ENCODE results near the gene LAMA2. TPM values are rescaled to one million over a fixed set of nuclear protein-coding genes. Genes with fewer than 3 reads are reported as not detected.
A peak's percentile ranks its signal among the peaks of the same experiment; 100 is the strongest.

Gene LAMA2
- total RNA-seq, 1 donor from 2014 or later: 1.8 TPM

DNA sequence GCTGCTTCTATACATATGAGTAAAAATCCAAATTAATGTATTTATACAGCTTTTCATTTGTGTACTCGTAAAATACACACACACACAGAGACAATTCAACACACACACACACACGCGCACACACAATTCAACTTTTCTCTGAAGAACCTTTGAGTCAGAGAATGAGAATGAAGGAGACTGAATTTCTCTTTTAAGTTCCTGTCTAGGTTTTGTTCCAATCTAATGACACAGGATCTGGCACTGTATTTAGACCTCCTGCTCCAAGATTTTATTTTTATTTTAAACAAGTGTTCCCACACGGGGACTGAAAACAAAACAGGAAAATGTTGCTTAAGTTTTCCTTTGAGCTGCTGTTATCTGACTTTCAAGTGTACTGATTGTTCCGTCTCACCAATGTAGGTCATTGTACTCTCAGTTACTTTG lies 250.8 kb downstream of the LAMA2 start:
- H3K27me3 ChIP-seq (ENCODE audit: insufficient read depth, low read length): no peaks in the 10 kb centered on the region
- TF ChIP-seq EZH2 (IDR thresholded peaks at IDR 0.05; ENCODE audit: insufficient read depth, low read length): no peak
- TF ChIP-seq, protein P1, sequence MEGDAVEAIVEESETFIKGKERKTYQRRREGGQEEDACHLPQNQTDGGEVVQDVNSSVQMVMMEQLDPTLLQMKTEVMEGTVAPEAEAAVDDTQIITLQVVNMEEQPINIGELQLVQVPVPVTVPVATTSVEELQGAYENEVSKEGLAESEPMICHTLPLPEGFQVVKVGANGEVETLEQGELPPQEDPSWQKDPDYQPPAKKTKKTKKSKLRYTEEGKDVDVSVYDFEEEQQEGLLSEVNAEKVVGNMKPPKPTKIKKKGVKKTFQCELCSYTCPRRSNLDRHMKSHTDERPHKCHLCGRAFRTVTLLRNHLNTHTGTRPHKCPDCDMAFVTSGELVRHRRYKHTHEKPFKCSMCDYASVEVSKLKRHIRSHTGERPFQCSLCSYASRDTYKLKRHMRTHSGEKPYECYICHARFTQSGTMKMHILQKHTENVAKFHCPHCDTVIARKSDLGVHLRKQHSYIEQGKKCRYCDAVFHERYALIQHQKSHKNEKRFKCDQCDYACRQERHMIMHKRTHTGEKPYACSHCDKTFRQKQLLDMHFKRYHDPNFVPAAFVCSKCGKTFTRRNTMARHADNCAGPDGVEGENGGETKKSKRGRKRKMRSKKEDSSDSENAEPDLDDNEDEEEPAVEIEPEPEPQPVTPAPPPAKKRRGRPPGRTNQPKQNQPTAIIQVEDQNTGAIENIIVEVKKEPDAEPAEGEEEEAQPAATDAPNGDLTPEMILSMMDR (IDR thresholded peaks at IDR 0.05; ENCODE audit: insufficient read depth, low read depth, low read length): no peak
- DNase-seq (ENCODE audit: low read depth) (peak; percentile 53), FAIRE-seq (no peak)
- H2AFZ ChIP-seq (ENCODE audit: low read depth, low read length): peak overlapping the region; percentile 3
- no peaks in the 10 kb centered on the region for H3K36me3 Mint-ChIP-seq (ENCODE audit: low read depth, unreplicated experiment)
- H3K9me3 Mint-ChIP-seq (ENCODE audit: unreplicated experiment): no peaks in the 10 kb centered on the region
- no peaks in the 10 kb centered on the region for H3K4me1 ChIP-seq (ENCODE audit: insufficient read depth, low read length)
- no peaks in the 10 kb centered on the region for H3K27me3 Mint-ChIP-seq (ENCODE audit: low read depth, unreplicated experiment)
- H3K4me3 Mint-ChIP-seq (ENCODE audit: unreplicated experiment): no peak overlapping the region
- no peak overlapping the region for H3K4me3 ChIP-seq (ENCODE audit: insufficient read depth, low read depth, low read length)
- no peak overlapping the region for H3K27ac Mint-ChIP-seq (ENCODE audit: unreplicated experiment)
- H3K27ac ChIP-seq (ENCODE audit: low read depth, low read length): no peak overlapping the region
- no peak overlapping the region for H3K9ac ChIP-seq (ENCODE audit: low read length)
- no peaks in the 10 kb centered on the region for H3K79me2 ChIP-seq (ENCODE audit: insufficient read depth, low read length)
- peaks cover 5% of the 10 kb centered on the region for H3K4me1 Mint-ChIP-seq (ENCODE audit: low read depth, unreplicated experiment)
- H4K20me1 ChIP-seq (ENCODE audit: insufficient read depth, low read length): no peaks in the 10 kb centered on the region
- H3K9me3 ChIP-seq (ENCODE audit: insufficient read depth, low read depth, low read length): no peaks in the 10 kb centered on the region
- no peaks in the 10 kb centered on the region for H3K36me3 ChIP-seq (ENCODE audit: insufficient read depth, low read length)
- H3K4me2 ChIP-seq (ENCODE audit: low read length): peak overlapping the region; percentile 47

DNA sequence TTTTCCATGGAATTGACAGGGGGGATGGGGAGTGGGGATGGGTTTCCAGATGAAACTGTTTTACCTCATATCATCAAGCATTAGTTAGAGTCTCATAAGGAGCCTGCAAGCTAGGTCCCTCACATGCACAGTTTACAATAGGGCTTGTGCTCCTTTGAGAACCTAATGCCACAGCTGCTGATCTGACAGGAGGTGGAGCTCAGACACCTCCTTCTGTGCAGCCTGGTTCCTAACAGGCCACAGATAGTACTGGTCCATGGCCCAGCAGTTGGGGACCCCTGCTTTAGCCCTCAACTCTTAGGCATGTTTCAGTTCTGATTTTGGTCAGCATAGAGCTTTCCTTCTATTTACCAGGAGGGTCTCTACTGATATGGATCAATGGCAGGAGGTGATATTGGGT lies 251.6 kb downstream of the LAMA2 start:
- no peak overlapping the region for H3K27ac ChIP-seq (ENCODE audit: low read depth, low read length)
- no peaks in the 10 kb centered on the region for H3K27me3 ChIP-seq (ENCODE audit: insufficient read depth, low read length)
- H3K79me2 ChIP-seq (ENCODE audit: insufficient read depth, low read length): no peaks in the 10 kb centered on the region
- H3K9ac ChIP-seq (ENCODE audit: low read length): no peak overlapping the region
- H3K4me1 Mint-ChIP-seq (ENCODE audit: low read depth, unreplicated experiment): peaks cover 5% of the 10 kb centered on the region
- DNase-seq (ENCODE audit: low read depth) (no peak), FAIRE-seq (no peak)
- TF ChIP-seq, protein P1 (IDR thresholded peaks at IDR 0.05; ENCODE audit: insufficient read depth, low read depth, low read length): no peak
- no peak for TF ChIP-seq EZH2 (IDR thresholded peaks at IDR 0.05; ENCODE audit: insufficient read depth, low read length)
- H3K9me3 Mint-ChIP-seq (ENCODE audit: unreplicated experiment): no peaks in the 10 kb centered on the region
- H4K20me1 ChIP-seq (ENCODE audit: insufficient read depth, low read length): no peaks in the 10 kb centered on the region
- H3K4me1 ChIP-seq (ENCODE audit: insufficient read depth, low read length): no peaks in the 10 kb centered on the region
- H3K27me3 Mint-ChIP-seq (ENCODE audit: low read depth, unreplicated experiment): no peaks in the 10 kb centered on the region
- H3K36me3 ChIP-seq (ENCODE audit: insufficient read depth, low read length): no peaks in the 10 kb centered on the region
- no peak overlapping the region for H3K4me3 Mint-ChIP-seq (ENCODE audit: unreplicated experiment)
- no peak overlapping the region for H2AFZ ChIP-seq (ENCODE audit: low read depth, low read length)
- no peak overlapping the region for H3K4me3 ChIP-seq (ENCODE audit: insufficient read depth, low read depth, low read length)
- H3K4me2 ChIP-seq (ENCODE audit: low read length): no peak overlapping the region
- H3K36me3 Mint-ChIP-seq (ENCODE audit: low read depth, unreplicated experiment): no peaks in the 10 kb centered on the region
- no peaks in the 10 kb centered on the region for H3K9me3 ChIP-seq (ENCODE audit: insufficient read depth, low read depth, low read length)
- no peak overlapping the region for H3K27ac Mint-ChIP-seq (ENCODE audit: unreplicated experiment)

DNA sequence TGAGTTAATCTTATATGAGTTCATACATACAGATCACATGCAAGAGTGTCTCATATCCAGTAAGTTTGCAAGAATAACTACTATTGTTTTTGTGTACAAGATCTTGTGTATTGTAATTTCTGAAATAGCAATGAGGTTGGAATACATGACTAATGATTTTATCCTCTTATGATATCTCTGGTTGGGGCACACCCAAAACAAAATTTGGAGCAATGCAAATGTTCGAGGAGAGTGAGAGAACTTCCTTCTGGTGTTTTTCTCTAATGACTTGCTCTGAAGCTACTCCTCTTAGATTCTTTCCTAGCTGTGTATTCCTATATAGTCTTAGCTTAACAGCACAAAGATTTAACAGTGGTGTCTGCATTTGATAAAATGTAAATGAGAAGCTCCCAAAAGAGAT lies 252.5 kb downstream of the LAMA2 start:
- no peak for FAIRE-seq
- peaks cover 5% of the 10 kb centered on the region for H3K4me1 Mint-ChIP-seq (ENCODE audit: low read depth, unreplicated experiment)

More for the DNA sequence above, 252.5 kb downstream of the LAMA2 start:
- H3K27me3 ChIP-seq (ENCODE audit: insufficient read depth, low read length): no peaks in the 10 kb centered on the region
- Mint-ChIP-seq H3K27ac (ENCODE audit: unreplicated experiment) (no peak overlapping the region), H3K9me3 (ENCODE audit: unreplicated experiment) (no peaks in the 10 kb centered on the region), H3K36me3 (ENCODE audit: low read depth, unreplicated experiment) (no peaks in the 10 kb centered on the region), H3K27me3 (ENCODE audit: low read depth, unreplicated experiment) (no peaks in the 10 kb centered on the region), H3K4me3 (ENCODE audit: unreplicated experiment) (no peak overlapping the region)
- H3K36me3 ChIP-seq (ENCODE audit: insufficient read depth, low read length): no peaks in the 10 kb centered on the region
- no peak overlapping the region for H3K4me2 ChIP-seq (ENCODE audit: low read length)
- H4K20me1 ChIP-seq (ENCODE audit: insufficient read depth, low read length): no peaks in the 10 kb centered on the region
- H3K4me3 ChIP-seq (ENCODE audit: insufficient read depth, low read depth, low read length): no peak overlapping the region
- no peak for DNase-seq (ENCODE audit: low read depth)
- TF ChIP-seq EZH2 (IDR thresholded peaks at IDR 0.05; ENCODE audit: insufficient read depth, low read length): no peak
- TF ChIP-seq, protein P1 (IDR thresholded peaks at IDR 0.05; ENCODE audit: insufficient read depth, low read depth, low read length): no peak
- H3K9me3 ChIP-seq (ENCODE audit: insufficient read depth, low read depth, low read length): no peaks in the 10 kb centered on the region
- H3K4me1 ChIP-seq (ENCODE audit: insufficient read depth, low read length): no peaks in the 10 kb centered on the region
- no peak overlapping the region for H3K9ac ChIP-seq (ENCODE audit: low read length)
- H3K79me2 ChIP-seq (ENCODE audit: insufficient read depth, low read length): no peaks in the 10 kb centered on the region
- no peak overlapping the region for H2AFZ ChIP-seq (ENCODE audit: low read depth, low read length)
- H3K27ac ChIP-seq (ENCODE audit: low read depth, low read length): no peak overlapping the region
